GM19023 (cell line): Measurements from ENCODE around the gene UPK2.
"Not testable (repeated sequence)": the region's sequence is repeated elsewhere in the genome, so short reads cannot be mapped to it uniquely, and the experiment has no call there.

ENCODE experiments used
- ATAC-seq: cut with Tn5 transposase; IDR thresholded peaks from one replicate; pipeline ENCODE4 v1.9.1; 2021; ENCODE audit warnings: mild to moderate bottlenecking, moderate library complexity; ENCODE audit not compliant: unreplicated experiment

UPK2 gene

GRCh38 chr11:118984825-118985224 is 28.7 kb downstream of the UPK2 start:
- no peak for ATAC-seq

GRCh38 chr11:118988280-118988679 is 32.2 kb downstream of the UPK2 start:
- no peak for ATAC-seq

- not testable (repeated sequence) for ATAC-seq
Measured at GRCh38 chr11:118991486-118992038, 35.5 kb downstream of the UPK2 start.

GRCh38 chr11:118996926-118997626 is 41.0 kb downstream of the UPK2 start:
- peak; percentile 21 for ATAC-seq

- ATAC-seq = peak; percentile 90
Measured at GRCh38 chr11:118997627-118998387, 41.7 kb downstream of the UPK2 start, which contains the start of gene CENATAC. Gene CENATAC (plus strand): TSS chr11:118998138. CDS start chr11:118998198, 60 bp downstream.

- ATAC-seq = peak; percentile 13
Measured at GRCh38 chr11:118998388-118998717, 42.3 kb downstream of the UPK2 start.

- ATAC-seq = no peak
Measured at GRCh38 chr11:118998822-118999221, 42.7 kb downstream of the UPK2 start.

- no peak for ATAC-seq
Measured at GRCh38 chr11:119000906-119001305, 44.8 kb downstream of the UPK2 start.

GRCh38 chr11:119006656-119007055 is 50.6 kb downstream of the UPK2 start:
- no peak for ATAC-seq
